A549 (cell line): ENCODE results near the gene KPNA6. TPM values are rescaled to one million over a fixed set of nuclear protein-coding genes. Genes with fewer than 3 reads are reported as not detected.

Experiments used
- polyA plus RNA-seq, 4 experiments: library from polyadenylated mRNA; depleted of rRNA in 3 of 4; stranded (reverse); fragments of >200 nt; fragmentation: RNase III in 1 of 4; extraction: RNeasy Plus Mini Kit Qiagen cat#74134 plus additional on column Dnase treatment in 1 of 4; gene quantifications; 2 replicates in 3 of 4; 3 replicates in 1 of 4; pipeline ENCODE4 v1.2.3, GENCODE V29; 2011 to 2017
- small RNA-seq, 6 experiments: library from RNA; depleted of rRNA; stranded (forward); fragments of <200 nt; gene quantifications; one replicate each; pipeline ENCODE3, GENCODE V24; 2012

The KPNA6 gene
- polyA plus RNA-seq, 2 of the 4 experiments (the other 2 are of a cell fraction): 15.9 to 24.3 TPM

Small RNA genes within 50 kb of the gene (small RNA-seq; reads per million reads assigned to genes)
- gene MIR5585 (0 to 2.1 (median 0) reads per million in 6 experiments), gene RF00017 (0 reads per million in 6 experiments)

Other genes starting within 250 kb of the KPNA6 start
- gene PTP4A2, start 169.7 kb upstream of the KPNA6 start, polyA plus RNA-seq (2011; rRNA removed): 504 and 563 TPM in 2 replicates
- gene PTP4A2, start 169.7 kb upstream of the KPNA6 start, polyA plus RNA-seq (2017; fragmentation: RNase III; extraction: RNeasy Plus Mini Kit Qiagen cat#74134 plus additional on column Dnase treatment): 234 to 263 TPM (median 246 TPM) in 3 replicates
- gene KHDRBS1, start 94.2 kb upstream of the KPNA6 start, polyA plus RNA-seq (2011; rRNA removed): 60.6 and 63.6 TPM in 2 replicates
- 107 to 110 TPM (median 109 TPM) in 3 replicates for gene KHDRBS1, start 94.2 kb upstream of the KPNA6 start, polyA plus RNA-seq (2017; fragmentation: RNase III; extraction: RNeasy Plus Mini Kit Qiagen cat#74134 plus additional on column Dnase treatment)
- gene TMEM39B, start 35.1 kb upstream of the KPNA6 start, polyA plus RNA-seq (2011; rRNA removed): 10.8 and 13.8 TPM in 2 replicates
- gene TMEM39B, start 35.1 kb upstream of the KPNA6 start, polyA plus RNA-seq (2017; fragmentation: RNase III; extraction: RNeasy Plus Mini Kit Qiagen cat#74134 plus additional on column Dnase treatment): 8.2 to 9.3 TPM (median 8.5 TPM) in 3 replicates
- 22.5 and 31.7 TPM in 2 replicates for gene TXLNA, start 71.6 kb downstream of the KPNA6 start, polyA plus RNA-seq (2011; rRNA removed)
- 23.9 to 26.0 TPM (median 25.0 TPM) in 3 replicates for gene TXLNA, start 71.6 kb downstream of the KPNA6 start, polyA plus RNA-seq (2017; fragmentation: RNase III; extraction: RNeasy Plus Mini Kit Qiagen cat#74134 plus additional on column Dnase treatment)
- gene CCDC28B, start 92.5 kb downstream of the KPNA6 start, polyA plus RNA-seq (2011; rRNA removed): 1.1 and 1.2 TPM in 2 replicates
- 3.3 to 4.6 TPM (median 4.4 TPM) in 3 replicates for gene CCDC28B, start 92.5 kb downstream of the KPNA6 start, polyA plus RNA-seq (2017; fragmentation: RNase III; extraction: RNeasy Plus Mini Kit Qiagen cat#74134 plus additional on column Dnase treatment)
- gene IQCC, start 97.6 kb downstream of the KPNA6 start, polyA plus RNA-seq (2011; rRNA removed): 1.6 and 1.8 TPM in 2 replicates
- 1.8 to 2.0 TPM (median 2.0 TPM) in 3 replicates for gene IQCC, start 97.6 kb downstream of the KPNA6 start, polyA plus RNA-seq (2017; fragmentation: RNase III; extraction: RNeasy Plus Mini Kit Qiagen cat#74134 plus additional on column Dnase treatment)
- not detected in 2 replicates for gene DCDC2B, start 101.0 kb downstream of the KPNA6 start, polyA plus RNA-seq (2011; rRNA removed)
- gene DCDC2B, start 101.0 kb downstream of the KPNA6 start, polyA plus RNA-seq (2017; fragmentation: RNase III; extraction: RNeasy Plus Mini Kit Qiagen cat#74134 plus additional on column Dnase treatment): not detected in 3 replicates
- 8.4 and 10.9 TPM in 2 replicates for gene TMEM234, start 114.3 kb downstream of the KPNA6 start, polyA plus RNA-seq (2011; rRNA removed)
- gene TMEM234, start 114.3 kb downstream of the KPNA6 start, polyA plus RNA-seq (2017; fragmentation: RNase III; extraction: RNeasy Plus Mini Kit Qiagen cat#74134 plus additional on column Dnase treatment): 12.0 to 12.1 TPM (median 12.0 TPM) in 3 replicates
- 299 and 300 TPM in 2 replicates for gene EIF3I, start 114.4 kb downstream of the KPNA6 start, polyA plus RNA-seq (2011; rRNA removed)
- gene EIF3I, start 114.4 kb downstream of the KPNA6 start, polyA plus RNA-seq (2017; fragmentation: RNase III; extraction: RNeasy Plus Mini Kit Qiagen cat#74134 plus additional on column Dnase treatment): 318 to 335 TPM (median 330 TPM) in 3 replicates
- gene FAM167B, start 139.2 kb downstream of the KPNA6 start, polyA plus RNA-seq (2011; rRNA removed): 0.53 and 0.54 TPM in 2 replicates
- gene FAM167B, start 139.2 kb downstream of the KPNA6 start, polyA plus RNA-seq (2017; fragmentation: RNase III; extraction: RNeasy Plus Mini Kit Qiagen cat#74134 plus additional on column Dnase treatment): 0.58 to 2.0 TPM (median 1.8 TPM) in 3 replicates
- 0.03 and 0.04 TPM in 2 replicates for gene LCK, start 143.2 kb downstream of the KPNA6 start, polyA plus RNA-seq (2011; rRNA removed)
- not detected in 3 replicates for gene LCK, start 143.2 kb downstream of the KPNA6 start, polyA plus RNA-seq (2017; fragmentation: RNase III; extraction: RNeasy Plus Mini Kit Qiagen cat#74134 plus additional on column Dnase treatment)
- 135 TPM in 2 replicates for gene HDAC1, start 184.0 kb downstream of the KPNA6 start, polyA plus RNA-seq (2011; rRNA removed)
- gene HDAC1, start 184.0 kb downstream of the KPNA6 start, polyA plus RNA-seq (2017; fragmentation: RNase III; extraction: RNeasy Plus Mini Kit Qiagen cat#74134 plus additional on column Dnase treatment): 88.8 to 102 TPM (median 99.6 TPM) in 3 replicates
- 73.2 and 89.4 TPM in 2 replicates for gene MARCKSL1, start 228.2 kb downstream of the KPNA6 start, polyA plus RNA-seq (2011; rRNA removed)
- gene MARCKSL1, start 228.2 kb downstream of the KPNA6 start, polyA plus RNA-seq (2017; fragmentation: RNase III; extraction: RNeasy Plus Mini Kit Qiagen cat#74134 plus additional on column Dnase treatment): 44.6 to 62.6 TPM (median 57.7 TPM) in 3 replicates